Stromal cell of bone marrow (primary cell): Measurements from ENCODE around the gene HIP1.
"Not testable (repeated sequence)": the region's sequence is repeated elsewhere in the genome, so short reads cannot be mapped to it uniquely, and the experiment has no call there.

Experiments
- DNase-seq: peaks from one replicate; pipeline ENCODE4 v3.0.0-alpha.2; 2012; ENCODE audit warnings: low read depth

The HIP1 gene

GRCh38 chr7:75716992-75717626, 21.6 kb downstream of the HIP1 start:
- peak; percentile 70 for DNase-seq

- peak; percentile 61 for DNase-seq
Observed at GRCh38 chr7:75715864-75716263, 22.9 kb downstream of the HIP1 start.

GRCh38 chr7:75712517-75713361, 26.0 kb downstream of the HIP1 start:
- DNase-seq: no peak

GRCh38 chr7:75711656-75712514, 26.9 kb downstream of the HIP1 start:
- peak; percentile 50 for DNase-seq

GRCh38 chr7:75711076-75711475, 27.7 kb downstream of the HIP1 start:
- no peak for DNase-seq

GRCh38 chr7:75704928-75705327, 33.8 kb downstream of the HIP1 start:
- no peak for DNase-seq

- no peak for DNase-seq
Observed at GRCh38 chr7:75702515-75702914, 36.2 kb downstream of the HIP1 start.

- no peak for DNase-seq
Observed at GRCh38 chr7:75699993-75700392, 38.7 kb downstream of the HIP1 start.

GRCh38 chr7:75698358-75698757, 40.4 kb downstream of the HIP1 start:
- DNase-seq: no peak

- no peak for DNase-seq
Observed at GRCh38 chr7:75696263-75697037, 42.3 kb downstream of the HIP1 start.

- DNase-seq: no peak
Observed at GRCh38 chr7:75694638-75695399, 43.9 kb downstream of the HIP1 start.

- DNase-seq: not testable (repeated sequence)
Observed at GRCh38 chr7:75693668-75694067, 45.1 kb downstream of the HIP1 start.

GRCh38 chr7:75691793-75692543, 46.8 kb downstream of the HIP1 start:
- DNase-seq: no peak

GRCh38 chr7:75690121-75690523, 48.6 kb downstream of the HIP1 start:
- DNase-seq: no peak

GRCh38 chr7:75689246-75690099, 49.3 kb downstream of the HIP1 start:
- no peak for DNase-seq

GRCh38 chr7:75688200-75689136, 50.3 kb downstream of the HIP1 start:
- DNase-seq: no peak

GRCh38 chr7:75687246-75688088, 51.3 kb downstream of the HIP1 start:
- no peak for DNase-seq
